Activated T-cell treated with anti-CD3 and anti-CD28 coated beads for 4 hours (primary cell): ENCODE measurements around the gene POLE.
A peak's percentile ranks its signal among the peaks of the same experiment; 100 is the strongest.

Source experiments
- DNase-seq: peaks from one replicate; pipeline ENCODE4 v3.0.0-alpha.2; 2020

The POLE gene, protein sequence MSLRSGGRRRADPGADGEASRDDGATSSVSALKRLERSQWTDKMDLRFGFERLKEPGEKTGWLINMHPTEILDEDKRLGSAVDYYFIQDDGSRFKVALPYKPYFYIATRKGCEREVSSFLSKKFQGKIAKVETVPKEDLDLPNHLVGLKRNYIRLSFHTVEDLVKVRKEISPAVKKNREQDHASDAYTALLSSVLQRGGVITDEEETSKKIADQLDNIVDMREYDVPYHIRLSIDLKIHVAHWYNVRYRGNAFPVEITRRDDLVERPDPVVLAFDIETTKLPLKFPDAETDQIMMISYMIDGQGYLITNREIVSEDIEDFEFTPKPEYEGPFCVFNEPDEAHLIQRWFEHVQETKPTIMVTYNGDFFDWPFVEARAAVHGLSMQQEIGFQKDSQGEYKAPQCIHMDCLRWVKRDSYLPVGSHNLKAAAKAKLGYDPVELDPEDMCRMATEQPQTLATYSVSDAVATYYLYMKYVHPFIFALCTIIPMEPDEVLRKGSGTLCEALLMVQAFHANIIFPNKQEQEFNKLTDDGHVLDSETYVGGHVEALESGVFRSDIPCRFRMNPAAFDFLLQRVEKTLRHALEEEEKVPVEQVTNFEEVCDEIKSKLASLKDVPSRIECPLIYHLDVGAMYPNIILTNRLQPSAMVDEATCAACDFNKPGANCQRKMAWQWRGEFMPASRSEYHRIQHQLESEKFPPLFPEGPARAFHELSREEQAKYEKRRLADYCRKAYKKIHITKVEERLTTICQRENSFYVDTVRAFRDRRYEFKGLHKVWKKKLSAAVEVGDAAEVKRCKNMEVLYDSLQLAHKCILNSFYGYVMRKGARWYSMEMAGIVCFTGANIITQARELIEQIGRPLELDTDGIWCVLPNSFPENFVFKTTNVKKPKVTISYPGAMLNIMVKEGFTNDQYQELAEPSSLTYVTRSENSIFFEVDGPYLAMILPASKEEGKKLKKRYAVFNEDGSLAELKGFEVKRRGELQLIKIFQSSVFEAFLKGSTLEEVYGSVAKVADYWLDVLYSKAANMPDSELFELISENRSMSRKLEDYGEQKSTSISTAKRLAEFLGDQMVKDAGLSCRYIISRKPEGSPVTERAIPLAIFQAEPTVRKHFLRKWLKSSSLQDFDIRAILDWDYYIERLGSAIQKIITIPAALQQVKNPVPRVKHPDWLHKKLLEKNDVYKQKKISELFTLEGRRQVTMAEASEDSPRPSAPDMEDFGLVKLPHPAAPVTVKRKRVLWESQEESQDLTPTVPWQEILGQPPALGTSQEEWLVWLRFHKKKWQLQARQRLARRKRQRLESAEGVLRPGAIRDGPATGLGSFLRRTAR (N-terminal part only)

DNA sequence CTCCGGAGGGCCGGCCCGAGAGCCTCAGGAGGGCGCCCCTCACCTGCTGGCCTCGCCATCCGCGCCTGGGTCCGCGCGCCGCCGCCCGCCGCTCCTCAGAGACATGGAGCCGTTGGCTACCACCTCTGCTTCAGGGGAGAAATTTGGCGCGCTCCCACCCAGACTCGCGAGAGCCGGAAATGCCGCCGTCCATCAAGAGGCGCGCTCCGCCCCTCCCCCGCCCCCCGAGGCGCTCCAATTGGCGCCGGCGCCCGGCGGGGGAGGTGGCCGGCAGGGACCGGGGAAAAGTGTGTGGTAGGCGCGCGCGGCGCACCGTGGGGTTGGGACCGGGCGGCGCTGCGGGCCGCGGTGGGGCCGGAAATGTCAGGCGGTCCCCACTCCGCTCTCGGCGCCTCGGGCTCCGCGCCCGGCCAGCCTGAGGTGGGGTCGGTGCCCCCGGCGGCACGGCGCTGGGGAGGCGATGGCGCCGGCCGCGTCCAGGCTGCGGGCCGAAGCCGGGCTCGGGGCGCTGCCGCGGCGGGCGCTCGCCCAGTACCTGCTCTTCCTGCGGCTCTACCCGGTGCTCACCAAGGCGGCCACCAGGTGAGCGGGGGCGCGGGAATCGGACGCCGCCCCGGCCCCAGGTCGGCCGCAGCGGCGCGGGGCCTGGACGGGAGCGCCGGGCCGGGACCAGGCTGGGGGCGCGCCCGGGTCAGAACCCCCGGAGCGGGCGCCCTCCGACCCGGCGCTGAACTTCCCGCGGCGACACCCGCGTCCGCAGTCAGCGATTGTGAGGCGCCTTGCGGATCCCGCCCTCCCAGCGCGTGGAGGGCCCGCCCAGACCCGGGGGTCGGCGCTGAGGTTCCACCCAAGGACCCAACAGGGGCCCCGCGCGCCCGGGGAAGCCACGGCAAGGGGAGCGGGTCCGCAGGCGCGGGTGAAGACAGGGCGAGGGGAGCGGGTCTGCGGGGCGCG, at the start of gene POLE, which contains the start of gene PXMP2:
Gene POLE (minus strand): TSS at position 132 of the 954 bp plus-strand sequence. CDS start 27 bp downstream, at position 105.
Gene PXMP2 (plus strand): TSS at position 377 of the 954 bp plus-strand sequence. CDS start 84 bp downstream, at position 461.
- peak; percentile 90 for DNase-seq

DNA sequence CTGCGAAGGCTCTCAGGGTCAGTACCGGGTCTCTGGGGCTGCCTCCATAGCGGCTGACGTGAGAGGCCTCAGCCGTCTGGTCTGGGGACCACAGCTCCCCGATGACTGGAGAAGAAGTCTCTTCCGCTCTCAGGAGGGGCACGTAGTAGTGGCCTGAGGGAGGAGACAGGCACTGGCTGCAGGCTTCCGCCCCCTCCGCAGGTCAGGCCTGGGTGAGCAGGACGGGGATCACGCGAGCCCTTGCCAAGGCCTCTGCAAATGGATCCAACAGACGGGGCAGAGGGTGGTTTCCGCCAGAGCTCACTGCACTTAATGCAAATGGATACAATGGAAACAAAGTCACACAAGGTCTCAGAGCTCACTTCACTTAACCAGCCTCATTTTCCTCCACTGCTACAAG, 49.8 kb upstream of the POLE start:
- no peak for DNase-seq

DNA sequence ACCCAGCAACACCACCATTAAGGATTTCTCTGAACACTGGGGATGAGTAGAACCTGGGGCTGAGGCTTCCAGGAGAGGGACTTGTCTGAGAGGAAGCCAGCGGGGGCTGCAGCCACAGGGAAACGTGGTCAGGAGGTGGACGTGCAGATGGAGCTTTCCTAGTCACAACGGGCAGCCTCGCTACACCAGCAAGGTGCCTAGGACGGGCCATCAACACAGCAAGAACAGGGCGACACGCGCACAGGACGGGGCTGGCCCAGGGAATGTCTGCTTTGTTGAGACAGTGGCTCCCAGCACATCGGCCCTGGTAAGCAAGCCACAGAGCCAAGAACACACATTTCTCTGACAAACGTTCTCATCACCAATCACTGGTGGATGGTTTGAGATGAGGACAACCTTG, 49.2 kb upstream of the POLE start:
- DNase-seq: no peak

DNA sequence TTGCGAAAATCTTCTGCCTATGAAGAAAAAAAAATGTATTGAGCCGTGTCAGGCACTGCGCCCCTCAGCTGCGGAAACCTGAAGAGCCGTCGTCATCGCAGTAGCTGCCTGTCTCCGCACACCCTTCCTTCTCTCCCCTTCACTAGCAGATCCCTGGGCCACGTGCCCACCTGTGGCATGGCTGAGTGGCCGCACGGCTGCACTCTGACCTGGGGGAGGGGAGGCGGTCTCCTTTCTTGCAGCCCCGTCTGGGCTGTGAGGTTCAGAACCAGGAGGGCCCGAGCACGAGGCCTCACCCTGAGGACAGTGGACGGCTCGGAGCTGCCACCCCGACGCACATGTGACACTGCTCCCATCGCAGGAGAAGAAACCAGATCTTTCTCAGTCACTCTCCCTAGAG, 48.4 kb upstream of the POLE start:
- no peak for DNase-seq

DNA sequence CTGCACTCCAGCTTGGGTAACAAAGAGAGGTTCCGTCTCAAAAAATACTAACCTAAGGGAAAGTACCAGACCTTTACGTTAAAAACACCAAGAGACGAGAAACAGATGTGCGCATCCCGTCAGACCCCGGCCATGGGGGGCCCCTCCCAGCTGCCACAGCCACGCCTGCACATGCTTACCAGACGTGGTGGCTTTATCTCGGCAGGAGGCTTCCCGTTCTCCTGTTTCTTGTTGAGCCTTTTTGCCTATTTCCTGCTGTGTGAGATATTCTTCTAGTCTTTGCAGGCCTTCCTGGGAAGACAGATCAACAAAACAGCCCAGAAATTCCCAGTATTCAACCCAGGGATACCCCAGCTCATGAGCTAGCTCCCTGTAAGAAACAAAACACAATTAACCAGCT, 47.1 kb upstream of the POLE start:
- DNase-seq: no peak

DNA sequence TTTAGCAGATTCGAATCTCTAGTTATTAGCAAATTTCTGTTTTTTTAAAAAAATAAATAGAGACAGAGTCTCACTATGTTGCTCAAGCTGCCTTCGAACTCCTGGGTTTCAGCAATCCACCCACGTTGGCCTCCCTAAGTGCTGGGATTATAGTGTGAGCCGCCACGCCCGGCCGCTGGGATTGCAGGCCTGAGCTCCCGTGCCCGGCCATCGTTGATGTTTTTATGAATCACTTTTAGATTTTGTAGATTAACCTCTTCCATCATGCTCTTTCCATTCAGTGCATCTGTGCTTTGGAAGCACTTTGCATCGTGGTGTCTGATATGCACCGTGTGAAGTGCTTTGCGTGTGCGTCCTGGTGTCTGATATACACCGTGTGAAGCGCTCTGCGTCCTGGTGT, 44.4 kb upstream of the POLE start:
- DNase-seq: no peak

DNA sequence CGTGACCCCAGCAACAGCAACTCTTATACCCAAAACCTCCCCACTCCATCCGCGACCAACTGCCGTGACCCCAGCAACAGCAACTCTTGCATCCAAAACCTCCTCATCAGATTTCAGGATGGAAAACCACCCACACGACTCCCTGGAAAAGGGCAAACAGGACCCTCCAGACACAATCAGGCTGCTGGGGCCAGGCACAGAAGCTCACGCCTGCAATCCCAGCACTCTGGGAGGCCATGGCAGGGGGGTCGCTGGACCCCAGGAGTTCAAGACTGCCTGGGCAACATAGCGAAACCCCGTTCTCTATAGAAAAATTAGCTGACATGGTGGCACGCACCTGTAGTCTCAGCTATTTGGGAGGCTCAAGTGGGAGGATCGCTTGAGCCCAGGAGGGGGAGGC, 43.2 kb upstream of the POLE start:
- DNase-seq: no peak

DNA sequence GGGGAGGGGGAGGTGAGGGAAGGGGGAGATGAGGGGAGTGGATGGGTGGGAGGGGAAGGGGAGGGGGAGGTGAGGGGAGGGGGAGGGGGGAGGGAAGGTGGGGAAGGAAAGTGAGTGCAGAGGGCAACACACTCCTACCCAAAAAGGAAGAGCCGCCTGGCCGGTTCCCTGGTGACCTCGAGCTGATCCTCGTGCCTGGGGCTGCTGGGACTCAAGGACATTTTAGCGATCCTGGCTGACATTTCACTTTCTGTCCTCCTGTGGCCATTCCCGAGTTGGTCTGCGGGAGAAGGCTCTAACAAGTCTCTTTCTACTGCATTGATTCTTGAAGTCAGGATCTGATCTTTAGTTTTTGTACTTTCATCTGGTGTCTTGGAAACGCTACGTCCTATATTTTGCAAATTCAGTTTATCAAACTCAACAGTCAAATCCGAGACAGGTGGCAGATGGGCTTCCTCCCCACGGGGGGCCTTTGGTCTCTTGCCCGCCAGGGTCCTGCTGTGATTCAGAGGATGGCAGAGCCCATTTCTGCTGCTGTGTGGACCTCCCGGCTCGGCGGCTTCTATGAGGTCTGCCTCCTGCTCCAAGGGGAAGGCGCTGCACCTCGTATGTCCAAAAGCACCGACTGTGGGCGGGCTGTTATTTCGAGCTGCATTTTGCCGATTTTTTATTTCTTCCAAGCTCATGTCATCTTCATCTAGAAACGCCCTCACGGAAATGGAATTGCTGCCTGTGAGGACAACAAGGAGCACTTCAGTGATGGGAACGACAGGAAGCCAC, 42.6 kb upstream of the POLE start:
- DNase-seq: no peak

DNA sequence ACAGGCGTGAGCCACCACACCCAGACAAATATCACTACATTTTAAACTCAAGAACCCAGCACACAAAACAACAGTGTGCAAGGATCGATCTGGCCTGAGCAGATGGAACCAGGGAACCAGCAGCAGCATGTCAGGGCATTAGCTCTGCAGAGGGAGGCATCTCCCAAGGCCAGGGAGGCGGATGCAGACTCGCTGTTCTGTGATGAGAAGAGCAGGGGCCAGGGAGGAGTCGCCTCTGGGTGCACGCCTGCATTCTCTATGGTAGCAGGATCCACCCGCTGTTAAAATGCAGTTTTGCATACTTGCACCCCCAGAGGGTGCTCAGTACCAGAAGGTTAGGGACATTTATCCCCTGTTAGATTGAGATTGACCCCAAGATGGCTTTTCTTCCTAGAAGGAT, 41.4 kb upstream of the POLE start:
- no peak for DNase-seq

DNA sequence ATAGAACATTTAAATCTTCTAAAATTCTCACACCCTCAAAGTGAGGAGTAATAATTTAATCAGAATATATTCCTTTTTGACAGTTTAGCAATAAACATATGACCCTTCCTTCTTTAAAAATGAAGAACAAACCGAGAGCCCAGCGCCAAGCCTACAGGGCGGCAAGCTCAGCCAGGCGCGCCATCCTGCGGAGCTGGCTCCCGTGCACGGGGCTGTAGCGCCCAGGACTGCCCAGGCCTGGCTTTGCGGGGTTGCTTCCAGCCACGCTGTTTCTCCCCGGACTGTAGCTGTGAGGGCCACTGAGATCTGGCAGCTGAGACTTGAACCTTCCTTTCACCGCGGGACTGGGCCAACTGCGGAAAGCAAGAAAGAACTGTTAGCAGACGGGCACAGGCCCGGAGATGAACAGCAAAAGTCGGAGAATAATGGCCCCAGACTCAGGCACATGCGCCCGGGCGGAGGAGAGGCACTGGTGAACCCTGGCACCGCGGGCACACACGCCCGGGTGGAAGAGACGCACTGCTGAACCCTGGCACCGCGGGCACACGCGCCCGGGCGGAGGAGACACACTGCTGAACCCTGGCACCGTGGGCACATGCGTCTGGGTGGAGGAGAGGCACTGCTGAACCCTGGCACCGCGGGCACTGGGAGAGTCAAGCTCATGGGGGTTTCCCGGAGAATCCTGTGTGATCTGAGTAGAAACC, 40.1 kb upstream of the POLE start:
- DNase-seq: no peak

DNA sequence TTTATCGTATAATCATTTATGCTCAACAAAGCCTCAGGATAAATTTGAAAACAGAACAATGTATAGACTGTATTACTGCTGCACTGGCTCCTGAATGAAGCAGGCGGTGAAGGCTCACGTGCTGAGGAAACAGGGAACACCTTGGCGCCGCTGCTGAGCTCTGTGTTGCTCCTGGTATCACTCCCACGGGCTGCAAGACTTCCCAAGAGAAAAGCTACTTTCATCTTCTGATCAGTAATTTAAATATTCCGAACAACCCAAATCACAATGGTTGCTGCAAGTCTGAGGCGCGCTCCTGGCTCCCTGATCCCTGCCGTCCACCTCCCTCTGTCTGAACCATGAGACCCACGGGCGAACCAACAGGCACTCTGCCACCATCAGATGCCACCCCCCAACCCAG, 39.2 kb upstream of the POLE start:
- no peak for DNase-seq

DNA sequence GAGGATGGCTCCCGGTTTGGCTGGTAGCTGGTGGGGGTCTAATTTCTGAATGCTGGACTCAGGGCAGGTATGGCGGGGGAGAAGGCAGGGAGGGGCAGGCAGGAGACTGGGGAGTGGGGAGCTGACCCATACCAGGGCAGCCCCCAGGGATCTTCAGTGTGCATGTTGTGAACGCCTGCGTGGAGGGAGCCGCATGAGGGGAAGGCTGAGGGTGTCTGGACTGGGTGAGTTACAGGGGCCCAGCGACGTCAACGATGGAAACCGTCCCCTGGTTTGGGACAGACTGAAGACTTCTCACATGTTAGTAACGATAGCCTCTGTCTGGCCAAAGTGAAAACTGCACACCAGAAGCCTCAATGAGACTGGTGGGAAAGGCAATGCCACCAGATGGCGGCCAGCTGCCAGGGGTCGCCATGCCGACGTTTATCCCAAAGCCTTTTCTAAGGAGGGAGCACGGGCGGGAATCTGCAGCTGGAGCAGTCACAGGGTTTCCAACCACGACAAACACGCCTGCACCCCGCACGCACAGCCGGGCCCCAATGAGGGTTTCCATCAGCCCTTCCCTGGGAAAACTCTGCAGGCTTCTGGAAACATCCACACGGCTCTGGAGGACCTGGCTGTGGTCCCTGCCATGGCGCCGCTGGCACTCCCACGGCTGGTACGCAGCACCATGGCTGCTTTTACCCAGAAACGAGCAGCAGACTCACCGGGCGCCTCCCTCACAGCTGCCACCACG, 37.5 kb upstream of the POLE start:
- DNase-seq: no peak

DNA sequence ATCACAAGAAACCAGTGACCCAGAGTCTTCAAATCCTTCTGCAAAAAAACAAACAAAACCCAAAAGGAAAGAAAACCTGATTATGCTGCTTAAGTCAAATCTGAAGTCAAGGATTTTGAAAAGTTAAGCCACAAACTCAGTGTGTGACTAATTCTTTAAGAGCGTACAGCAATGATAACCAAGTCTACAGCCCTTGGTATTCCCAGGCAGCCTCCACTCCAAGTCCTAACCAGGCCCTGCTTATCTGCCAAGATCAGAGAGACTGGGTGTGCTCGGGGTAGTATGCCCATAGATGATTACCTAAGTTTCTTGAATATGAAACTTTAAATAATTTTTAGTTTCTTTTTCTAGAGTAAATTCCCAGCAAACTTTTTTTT, 36.6 kb upstream of the POLE start:
- DNase-seq: no peak

DNA sequence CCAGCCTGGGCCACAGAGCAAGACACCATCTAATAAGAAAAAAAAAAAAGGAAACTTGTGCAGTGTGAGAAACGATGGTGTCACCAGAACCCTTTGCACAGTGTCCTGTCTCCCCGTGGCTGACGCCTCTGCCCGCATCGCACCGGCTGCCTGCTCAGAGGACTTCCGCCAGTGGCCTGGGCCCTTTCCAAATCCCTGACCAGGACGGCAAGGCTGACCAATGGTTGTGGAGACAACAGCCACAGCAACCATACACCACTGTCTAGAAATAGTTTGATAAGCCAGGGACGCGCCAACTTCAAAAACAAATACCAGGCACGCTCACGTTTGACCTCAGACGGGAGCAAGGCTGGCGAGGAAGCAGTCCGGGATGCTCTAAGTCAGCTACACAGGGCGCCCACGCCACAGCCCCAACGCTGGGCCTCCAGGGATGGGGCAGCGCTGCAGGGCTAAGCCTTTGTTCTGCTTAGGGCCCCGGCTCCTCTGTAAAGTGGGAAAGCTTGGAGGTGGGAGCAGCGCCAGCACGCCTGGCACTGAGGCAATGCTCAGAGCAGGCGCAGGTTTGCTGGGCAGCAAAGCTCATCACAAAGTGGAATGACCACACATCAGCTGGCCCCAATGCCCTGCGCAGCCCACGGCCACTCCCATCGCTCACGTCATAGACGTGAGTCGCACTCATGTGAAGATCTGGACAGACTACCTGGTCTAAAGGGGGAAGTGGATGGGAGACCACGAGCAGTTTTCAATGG, 36.0 kb upstream of the POLE start:
- DNase-seq: no peak

DNA sequence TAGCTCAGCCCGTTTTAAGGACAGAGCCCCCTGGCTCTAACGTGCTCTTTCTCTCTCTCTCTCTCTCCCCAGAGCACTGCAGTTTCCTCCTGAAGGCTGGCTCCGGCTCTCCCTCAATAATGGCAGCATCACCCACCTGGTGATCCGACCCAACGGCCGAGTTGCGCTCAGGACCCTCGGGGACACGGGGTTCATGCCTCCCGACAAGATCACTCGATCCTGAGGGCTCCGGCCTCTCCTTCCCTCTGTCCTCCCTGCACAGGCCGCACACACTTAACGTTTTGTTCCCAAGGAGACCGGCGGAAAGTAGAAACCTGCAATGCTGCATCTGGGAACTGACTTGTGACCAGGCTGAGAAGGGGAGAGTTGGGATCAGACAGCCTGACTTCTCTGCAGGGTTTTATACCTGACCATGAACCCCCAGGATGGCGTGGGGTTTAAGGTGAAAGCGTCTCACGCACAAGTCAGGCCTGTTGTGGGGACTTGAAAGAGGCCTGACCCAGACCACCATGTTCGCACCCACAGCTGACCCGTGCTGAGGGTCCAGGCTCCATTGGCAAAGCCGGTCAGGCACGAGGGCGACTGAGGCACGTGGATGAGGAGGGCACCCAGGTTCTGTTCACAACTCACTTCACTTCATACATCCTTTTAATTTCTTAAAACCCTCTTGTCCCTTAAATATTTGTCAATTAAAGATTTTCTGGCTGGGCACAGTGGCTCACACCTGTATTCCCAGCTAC, 33.6 kb upstream of the POLE start:
- no peak for DNase-seq

DNA sequence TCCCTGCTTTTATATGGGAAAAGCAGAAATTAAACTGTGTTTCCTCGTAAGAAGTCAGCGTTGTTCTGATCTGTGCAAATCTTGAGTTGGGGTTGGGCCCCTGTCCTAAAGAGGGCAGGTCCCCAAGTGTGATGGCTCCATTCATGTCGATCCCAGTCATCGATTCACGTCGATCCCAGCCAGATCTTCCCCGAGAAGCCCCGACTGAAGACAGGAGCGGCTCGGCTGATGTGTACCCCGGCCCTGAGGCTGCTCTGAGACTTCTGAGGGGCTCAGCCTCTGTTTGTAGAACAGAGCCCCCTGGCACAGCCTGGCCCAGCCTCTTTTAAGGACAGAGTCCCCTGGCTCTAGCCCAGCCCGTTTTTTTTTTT, 32.8 kb upstream of the POLE start:
- no peak for DNase-seq

DNA sequence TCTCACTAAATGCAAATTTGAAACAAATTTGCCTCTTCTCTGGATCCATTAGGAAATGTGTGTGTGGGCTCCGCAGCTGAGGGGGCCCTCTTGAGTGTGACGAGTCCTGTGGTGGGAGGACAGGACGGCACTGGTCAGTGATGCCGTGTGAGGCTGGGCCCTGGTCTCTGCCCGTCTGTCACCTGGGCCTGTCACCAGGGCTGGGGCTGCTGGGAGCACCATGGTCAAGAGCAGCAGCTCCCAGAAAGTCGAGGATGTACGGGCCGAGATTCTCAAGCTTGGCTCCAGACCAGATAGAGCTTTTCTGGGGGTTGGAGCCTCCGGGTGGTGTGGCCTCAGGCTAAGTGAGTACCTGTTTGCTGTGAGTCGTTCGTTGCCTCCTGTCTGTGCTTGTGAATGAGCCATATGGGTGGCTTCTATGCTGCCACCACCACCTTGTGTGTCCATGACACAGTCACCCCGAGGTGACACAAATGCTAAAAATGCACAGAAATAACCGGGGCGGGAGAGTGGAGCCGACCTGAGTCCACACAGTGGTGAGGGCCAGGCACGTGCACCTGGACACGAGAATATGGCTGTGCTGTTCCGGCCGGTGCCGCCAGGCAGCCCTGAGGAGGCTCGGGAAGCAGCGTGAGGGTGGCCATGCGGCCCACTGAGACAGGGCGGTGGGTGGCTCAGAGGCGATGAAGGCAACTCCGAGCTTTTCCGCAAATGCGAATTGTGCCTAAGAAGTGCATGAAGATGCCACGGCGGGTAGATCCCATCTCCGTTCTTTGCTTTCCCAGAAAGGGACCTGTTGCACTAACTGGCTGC, 32.2 kb upstream of the POLE start:
- no peak for DNase-seq
